HG02943 (cell line): ENCODE results near the gene CERS1.

ENCODE experiments used
- ATAC-seq: cut with Tn5 transposase; IDR thresholded peaks from one replicate; pipeline ENCODE4 v1.9.1; 2021; ENCODE audit warnings: mild to moderate bottlenecking, low read depth, moderate library complexity; ENCODE audit not compliant: unreplicated experiment

CERS1 gene

GRCh38 chr19:18899624-18900560 lies 3.9 kb upstream of the CERS1 start:
- ATAC-seq, result no peak

GRCh38 chr19:18898607-18899408 lies 2.9 kb upstream of the CERS1 start:
- no peak for ATAC-seq

- ATAC-seq, result no peak
Observed at GRCh38 chr19:18898081-18898606, 2.2 kb upstream of the CERS1 start.

GRCh38 chr19:18897094-18898029 lies 1.4 kb upstream of the CERS1 start:
- no peak for ATAC-seq

- ATAC-seq, result no peak
Observed at GRCh38 chr19:18896421-18896841, 473 bp upstream of the CERS1 start.

GRCh38 chr19:18895038-18895823 lies 727 bp downstream of the CERS1 start:
- no peak for ATAC-seq

- no peak for ATAC-seq
Observed at GRCh38 chr19:18894254-18895037, 1.5 kb downstream of the CERS1 start.

GRCh38 chr19:18893587-18894253 lies 2.2 kb downstream of the CERS1 start:
- no peak for ATAC-seq

- no peak for ATAC-seq
Observed at GRCh38 chr19:18889949-18890745, 5.8 kb downstream of the CERS1 start.

- ATAC-seq, result no peak
Observed at GRCh38 chr19:18886972-18887371, 9.0 kb downstream of the CERS1 start.

- ATAC-seq, result no peak
Observed at GRCh38 chr19:18883526-18884304, 12.2 kb downstream of the CERS1 start.

- ATAC-seq, result no peak
Observed at GRCh38 chr19:18881491-18881890, 14.5 kb downstream of the CERS1 start.

GRCh38 chr19:18879579-18880373 lies 16.2 kb downstream of the CERS1 start:
- ATAC-seq, result no peak

- ATAC-seq, result no peak
Observed at GRCh38 chr19:18878858-18879578, 16.9 kb downstream of the CERS1 start.
